ENCODE data around the gene POLR2L.

GRCh38 chr11:830295-831117 lies 11.8 kb downstream of the POLR2L start:
- TF ChIP-seq CTCF (IDR thresholded peaks at IDR 0.05) (no peak), POLR2A (IDR thresholded peaks at IDR 0.05) (no peak)

All from body of pancreas (tissue), 4 donors.